Fibroblast of mammary gland (primary cell): ENCODE results near the gene SVBP.
A peak's percentile ranks its signal among the peaks of the same experiment; 100 is the strongest.

Source experiments
- DNase-seq: peaks from one replicate; pipeline ENCODE4 v3.0.0-alpha.2; 2010; ENCODE audit warnings: low read depth
- H3K4me3 ChIP-seq: 2 replicates; pipeline ENCODE4 v1.5.1; 2011; ENCODE audit warnings: low read depth, mild to moderate bottlenecking, low read length, moderate library complexity; ENCODE audit not compliant: control insufficient read depth
- CTCF ChIP-seq: conservative IDR thresholded peaks from 2 replicates; pipeline ENCODE4 v1.5.1; 2011; ENCODE audit warnings: low read depth, low read length, inconsistent platforms; ENCODE audit not compliant: control insufficient read depth, insufficient read depth

The SVBP gene

DNA sequence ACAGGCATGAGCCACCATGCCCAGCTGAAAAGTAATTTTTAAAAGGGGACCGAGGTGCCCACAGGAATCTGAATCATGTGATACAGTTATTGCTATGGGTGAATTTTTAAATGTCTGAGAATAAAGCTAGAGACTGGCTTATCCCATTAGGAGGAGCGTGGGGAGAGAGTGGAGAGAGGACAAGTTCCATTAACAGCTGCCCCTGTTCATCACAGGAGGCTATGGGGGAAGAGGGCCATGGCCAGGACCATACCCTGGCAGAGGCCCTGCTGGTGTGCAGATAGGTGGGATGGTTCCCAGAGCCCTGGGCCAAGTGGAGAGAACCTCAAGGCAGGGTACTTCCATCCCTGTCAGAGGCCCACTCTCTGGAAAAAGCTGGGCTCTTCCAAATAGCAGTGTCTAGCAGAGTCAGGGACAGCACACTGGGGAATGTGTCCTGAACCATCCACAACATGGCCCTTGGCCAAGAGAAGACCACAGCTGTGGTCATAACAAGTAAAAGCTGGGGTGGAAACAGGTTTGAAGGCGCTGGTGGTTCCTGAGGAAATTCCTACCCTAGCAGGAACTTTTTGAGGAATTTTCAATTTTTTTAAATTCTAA, 15.5 kb upstream of the SVBP start:
- TF ChIP-seq CTCF, result no peak
- H3K4me3 ChIP-seq, result no peak overlapping the region
- no peak for DNase-seq

- H3K4me3 ChIP-seq, result no peak overlapping the region
- no peak for TF ChIP-seq CTCF
- DNase-seq, result no peak
These were observed 14.1 kb upstream of the SVBP start for GRCh38 chr1:42831273-42831672.

GRCh38 chr1:42830631-42831030, 13.4 kb upstream of the SVBP start:
- H3K4me3 ChIP-seq, result no peak overlapping the region
- DNase-seq, result no peak
- no peak for TF ChIP-seq CTCF

GRCh38 chr1:42825036-42825851, 8.0 kb upstream of the SVBP start:
- no peak for DNase-seq
- TF ChIP-seq CTCF, result no peak
- no peak overlapping the region for H3K4me3 ChIP-seq

DNA sequence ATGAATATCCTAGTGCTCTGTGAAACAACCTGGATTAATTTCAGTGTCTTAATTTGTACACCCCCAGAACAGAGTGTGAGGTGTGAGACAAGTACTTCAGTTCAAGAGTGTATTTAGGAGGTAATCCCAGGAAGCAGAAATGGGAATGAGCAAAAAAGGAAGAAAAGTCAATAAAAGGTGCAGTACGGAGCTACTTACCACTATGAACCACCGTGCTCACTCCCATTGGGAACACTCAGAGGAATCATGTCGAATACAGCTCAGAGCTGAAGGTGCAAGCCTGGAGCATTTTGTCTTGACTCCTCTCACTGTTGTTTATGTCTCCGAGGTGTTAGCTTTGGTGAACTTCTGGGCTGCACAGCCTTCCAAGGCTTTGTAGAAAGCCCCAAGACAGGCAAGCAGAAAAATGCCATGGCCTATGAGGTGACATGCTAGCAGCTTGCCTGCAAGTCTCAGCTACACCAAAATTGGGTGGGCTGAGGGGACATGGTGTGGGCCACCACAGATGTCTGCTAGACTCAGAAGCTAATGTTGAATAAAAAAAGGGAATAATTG, 7.4 kb upstream of the SVBP start:
- DNase-seq, result no peak
- H3K4me3 ChIP-seq, result no peak overlapping the region
- TF ChIP-seq CTCF, result no peak

GRCh38 chr1:42822800-42823392, 5.7 kb upstream of the SVBP start:
- H3K4me3 ChIP-seq, result no peak overlapping the region
- DNase-seq, result peak; percentile 52
- TF ChIP-seq CTCF, result no peak
